MM.1S (cell line): ENCODE measurements around the gene PRR36.

Experiments
- DNase-seq: peaks from one replicate; pipeline ENCODE4 v3.0.0-alpha.2; 2015
- H2AFZ ChIP-seq: fragments of 300-600 bp; sonication (generic); 2 replicates; pipeline ENCODE4 v1.6.0; 2016; ENCODE audit warnings: antibody characterized with exemption, low read length
- H3F3A ChIP-seq: fragments of 300-600 bp; sonication (generic); 2 replicates; pipeline ENCODE4 v1.6.1; 2016; ENCODE audit warnings: mild to moderate bottlenecking, antibody characterized with exemption, low read length, moderate library complexity, mixed read lengths; ENCODE audit not compliant: insufficient read depth
- H3K27ac ChIP-seq: fragments of 300-600 bp; sonication (generic); 2 replicates; pipeline ENCODE4 v1.5.1; 2016; ENCODE audit warnings: mild to moderate bottlenecking, low read length
- H3K27me3 ChIP-seq: fragments of 300-600 bp; sonication (generic); replicated peaks from 2 replicates; pipeline ENCODE4 v1.6.0; 2016; ENCODE audit warnings: low read length; ENCODE audit not compliant: insufficient read depth
- H3K36me3 ChIP-seq: fragments of 300-600 bp; sonication (generic); replicated peaks from 2 replicates; pipeline ENCODE4 v1.6.1; 2016; ENCODE audit warnings: mild to moderate bottlenecking, low read length, mixed read lengths; ENCODE audit not compliant: insufficient read depth
- H3K4me1 ChIP-seq: fragments of 300-600 bp; sonication (generic); 2 replicates; pipeline ENCODE4 v1.6.1; 2016; ENCODE audit warnings: low read length, mixed read lengths
- H3K4me2 ChIP-seq: fragments of 300-600 bp; sonication (generic); 2 replicates; pipeline ENCODE4 v1.6.0; 2016; ENCODE audit warnings: low read depth, low read length
- H3K4me3 ChIP-seq: fragments of 300-600 bp; sonication (generic); 2 replicates; pipeline ENCODE4 v1.5.1; 2016; ENCODE audit warnings: low read length, mixed read lengths
- H3K79me2 ChIP-seq: fragments of 300-600 bp; sonication (generic); 2 replicates; pipeline ENCODE4 v1.6.1; 2016; ENCODE audit warnings: mixed run types, low read length, mixed read lengths
- H3K9ac ChIP-seq: fragments of 300-600 bp; sonication (generic); 2 replicates; pipeline ENCODE4 v1.6.1; 2016; ENCODE audit warnings: low read length, mixed read lengths
- H3K9me2 ChIP-seq: fragments of 300-600 bp; sonication (generic); replicated peaks from 2 replicates; pipeline ENCODE4 v1.6.1; 2016; ENCODE audit warnings: mild to moderate bottlenecking, low read length, mixed read lengths; ENCODE audit not compliant: insufficient read depth
- H3K9me3 ChIP-seq: fragments of 300-600 bp; sonication (generic); replicated peaks from 2 replicates; pipeline ENCODE4 v1.6.1; 2016; ENCODE audit warnings: mild to moderate bottlenecking, low read length, mixed read lengths; ENCODE audit not compliant: insufficient read depth
- H4K20me1 ChIP-seq: fragments of 300-600 bp; sonication (generic); 2 replicates; pipeline ENCODE4 v1.6.1; 2016; ENCODE audit warnings: mild to moderate bottlenecking, low read length, moderate library complexity, mixed read lengths; ENCODE audit not compliant: insufficient read depth
- EZH2 ChIP-seq: fragments of 300-600 bp; sonication (generic); optimal IDR thresholded peaks from 2 replicates; pipeline ENCODE3; 2017; ENCODE audit warnings: low read depth, mild to moderate bottlenecking, antibody characterized with exemption, low read length, mixed read lengths
- EZH2phosphoT487 ChIP-seq: fragments of 300-600 bp; sonication (generic); IDR thresholded peaks from 2 replicates; pipeline ENCODE4 v1.6.1; 2018; ENCODE audit warnings: antibody characterized with exemption, low read length
- TF ChIP-seq, protein P1 (sequence below): fragments of 300-600 bp; sonication (generic); IDR thresholded peaks from 2 replicates; pipeline ENCODE4 v1.5.1; 2016; ENCODE audit warnings: antibody characterized with exemption, low read length, mixed read lengths

The PRR36 gene

DNA sequence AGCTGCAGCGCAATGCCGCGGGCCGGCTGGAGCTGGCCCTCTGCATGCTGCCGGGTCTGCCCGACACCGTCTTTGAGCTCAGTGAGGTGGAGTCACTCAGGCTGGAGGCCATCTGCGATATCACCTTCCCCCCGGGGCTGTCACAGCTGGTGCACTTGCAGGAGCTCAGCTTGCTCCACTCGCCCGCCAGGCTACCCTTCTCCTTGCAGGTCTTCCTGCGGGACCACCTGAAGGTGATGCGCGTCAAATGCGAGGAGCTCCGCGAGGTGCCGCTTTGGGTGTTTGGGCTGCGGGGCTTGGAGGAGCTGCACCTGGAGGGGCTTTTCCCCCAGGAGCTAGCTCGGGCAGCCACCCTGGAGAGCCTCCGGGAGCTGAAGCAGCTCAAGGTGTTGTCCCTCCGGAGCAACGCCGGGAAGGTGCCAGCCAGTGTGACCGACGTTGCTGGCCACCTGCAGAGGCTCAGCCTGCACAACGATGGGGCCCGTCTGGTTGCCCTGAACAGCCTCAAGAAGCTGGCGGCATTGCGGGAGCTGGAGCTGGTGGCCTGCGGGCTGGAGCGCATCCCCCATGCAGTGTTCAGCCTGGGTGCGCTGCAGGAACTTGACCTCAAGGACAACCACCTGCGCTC lies 25.7 kb upstream of the PRR36 start:
- no peak overlapping the region for H2AFZ ChIP-seq
- peaks cover 32% of the 10 kb centered on the region for H3K27me3 ChIP-seq
- no peaks in the 10 kb centered on the region for H3K36me3 ChIP-seq
- no peak for DNase-seq
- no peak overlapping the region for H3K27ac ChIP-seq
- TF ChIP-seq, protein P1, sequence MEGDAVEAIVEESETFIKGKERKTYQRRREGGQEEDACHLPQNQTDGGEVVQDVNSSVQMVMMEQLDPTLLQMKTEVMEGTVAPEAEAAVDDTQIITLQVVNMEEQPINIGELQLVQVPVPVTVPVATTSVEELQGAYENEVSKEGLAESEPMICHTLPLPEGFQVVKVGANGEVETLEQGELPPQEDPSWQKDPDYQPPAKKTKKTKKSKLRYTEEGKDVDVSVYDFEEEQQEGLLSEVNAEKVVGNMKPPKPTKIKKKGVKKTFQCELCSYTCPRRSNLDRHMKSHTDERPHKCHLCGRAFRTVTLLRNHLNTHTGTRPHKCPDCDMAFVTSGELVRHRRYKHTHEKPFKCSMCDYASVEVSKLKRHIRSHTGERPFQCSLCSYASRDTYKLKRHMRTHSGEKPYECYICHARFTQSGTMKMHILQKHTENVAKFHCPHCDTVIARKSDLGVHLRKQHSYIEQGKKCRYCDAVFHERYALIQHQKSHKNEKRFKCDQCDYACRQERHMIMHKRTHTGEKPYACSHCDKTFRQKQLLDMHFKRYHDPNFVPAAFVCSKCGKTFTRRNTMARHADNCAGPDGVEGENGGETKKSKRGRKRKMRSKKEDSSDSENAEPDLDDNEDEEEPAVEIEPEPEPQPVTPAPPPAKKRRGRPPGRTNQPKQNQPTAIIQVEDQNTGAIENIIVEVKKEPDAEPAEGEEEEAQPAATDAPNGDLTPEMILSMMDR, result no peak
- TF ChIP-seq EZH2phosphoT487 (no peak), EZH2 (no peak)
- H3K9ac ChIP-seq, result no peak overlapping the region
- peaks cover 14% of the 10 kb centered on the region for H3K79me2 ChIP-seq
- H3K4me2 ChIP-seq, result no peak overlapping the region
- no peaks in the 10 kb centered on the region for H3K9me2 ChIP-seq
- peaks cover 8% of the 10 kb centered on the region; the same call in 1 of the 2 replicates for H3K4me1 ChIP-seq
- H4K20me1 ChIP-seq, result peaks cover 6% of the 10 kb centered on the region; the same call in 1 of the 2 replicates
- H3K4me3 ChIP-seq, result no peak overlapping the region
- H3F3A ChIP-seq, result no peaks in the 10 kb centered on the region
- H3K9me3 ChIP-seq, result no peaks in the 10 kb centered on the region

- Histone ChIP-seq H3K4me2 (no peak overlapping the region), H4K20me1 (no peaks in the 10 kb centered on the region), H3K4me1 (peaks cover 5% of the 10 kb centered on the region; the same call in 1 of the 2 replicates), H3K9me3 (no peaks in the 10 kb centered on the region), H3K9me2 (no peaks in the 10 kb centered on the region), H2AFZ (no peak overlapping the region), H3K79me2 (peaks cover 6% of the 10 kb centered on the region), H3K27ac (no peak overlapping the region), H3K4me3 (no peak overlapping the region), H3K9ac (no peak overlapping the region), H3K27me3 (peaks cover 41% of the 10 kb centered on the region), H3K36me3 (no peaks in the 10 kb centered on the region), H3F3A (no peaks in the 10 kb centered on the region)
- TF ChIP-seq EZH2, result no peak
- TF ChIP-seq, protein P1, result no peak
- no peak for TF ChIP-seq EZH2phosphoT487
- no peak for DNase-seq
Measured at GRCh38 chr19:7898967-7899366, 24.8 kb upstream of the PRR36 start.

- DNase-seq, result no peak
- Histone ChIP-seq H3K36me3 (no peaks in the 10 kb centered on the region), H3F3A (no peaks in the 10 kb centered on the region), H4K20me1 (no peaks in the 10 kb centered on the region), H3K27ac (no peak overlapping the region), H2AFZ (no peak overlapping the region), H3K4me3 (no peak overlapping the region), H3K9me3 (no peaks in the 10 kb centered on the region), H3K27me3 (peaks cover 55% of the 10 kb centered on the region), H3K79me2 (no peaks in the 10 kb centered on the region), H3K4me1 (no peaks in the 10 kb centered on the region), H3K9ac (no peak overlapping the region), H3K9me2 (no peaks in the 10 kb centered on the region), H3K4me2 (no peak overlapping the region)
- TF ChIP-seq, protein P1, result no peak
- no peak for TF ChIP-seq EZH2phosphoT487
Measured at GRCh38 chr19:7897292-7897691, 23.1 kb upstream of the PRR36 start.
